Measurements from ENCODE around the gene CLASP1.
"Not testable (repeated sequence)": the region's sequence is repeated elsewhere in the genome, so short reads cannot be mapped to it uniquely, and the experiment has no call there.

The CLASP1 gene

GRCh38 chr2:121349721-121350401 is 299.4 kb downstream of the CLASP1 start:
- no peak for DNase-seq (ENCODE audit: low read depth)

- no peak for DNase-seq (ENCODE audit: low read depth)
Observed at GRCh38 chr2:121348128-121348740, 301.0 kb downstream of the CLASP1 start.

- no peak for DNase-seq (ENCODE audit: low read depth)
Observed at GRCh38 chr2:121346859-121347258, 302.4 kb downstream of the CLASP1 start.

- no peak for DNase-seq (ENCODE audit: low read depth)
Observed at GRCh38 chr2:121346407-121346806, 302.9 kb downstream of the CLASP1 start.

GRCh38 chr2:121345887-121346286 is 303.4 kb downstream of the CLASP1 start:
- DNase-seq (ENCODE audit: low read depth): no peak

GRCh38 chr2:121345101-121345500 is 304.2 kb downstream of the CLASP1 start:
- no peak for DNase-seq (ENCODE audit: low read depth)

- not testable (repeated sequence) for DNase-seq (ENCODE audit: low read depth)
Observed at GRCh38 chr2:121343828-121344399, 305.3 kb downstream of the CLASP1 start.

GRCh38 chr2:121343191-121343590 is 306.1 kb downstream of the CLASP1 start:
- no peak for DNase-seq (ENCODE audit: low read depth)

GRCh38 chr2:121342751-121343150 is 306.5 kb downstream of the CLASP1 start:
- DNase-seq (ENCODE audit: low read depth): no peak

- no peak for DNase-seq (ENCODE audit: low read depth)
Observed at GRCh38 chr2:121340926-121341325, 308.3 kb downstream of the CLASP1 start.

GRCh38 chr2:121338281-121338680 is 311.0 kb downstream of the CLASP1 start:
- no peak for DNase-seq (ENCODE audit: low read depth)

GRCh38 chr2:121336528-121337294 is 312.6 kb downstream of the CLASP1 start:
- DNase-seq (ENCODE audit: low read depth): no peak

- DNase-seq (ENCODE audit: low read depth): no peak
Observed at GRCh38 chr2:121335294-121336290, 313.7 kb downstream of the CLASP1 start.

- DNase-seq (ENCODE audit: low read depth): no peak
Observed at GRCh38 chr2:121334581-121335293, 314.5 kb downstream of the CLASP1 start.

GRCh38 chr2:121333834-121334558 is 315.3 kb downstream of the CLASP1 start:
- no peak for DNase-seq (ENCODE audit: low read depth)

- DNase-seq (ENCODE audit: low read depth): no peak
Observed at GRCh38 chr2:121333231-121333630, 316.0 kb downstream of the CLASP1 start.

- DNase-seq (ENCODE audit: low read depth): not testable (repeated sequence)
Observed at GRCh38 chr2:121331324-121331723, 317.9 kb downstream of the CLASP1 start.

- DNase-seq (ENCODE audit: low read depth): no peak
Observed at GRCh38 chr2:121330921-121331320, 318.3 kb downstream of the CLASP1 start.

GRCh38 chr2:121329786-121330185 is 319.5 kb downstream of the CLASP1 start:
- no peak for DNase-seq (ENCODE audit: low read depth)

GRCh38 chr2:121326628-121327027 is 322.6 kb downstream of the CLASP1 start:
- no peak for DNase-seq (ENCODE audit: low read depth)
